AG04449 (cell line): ENCODE data around the gene SIMC1.

Experiments
- CTCF ChIA-PET: fragments of 350-600 bp; formaldehyde crosslinking; extraction: SDS; loops from one replicate; lab custom pipeline; 2021; ENCODE audit warnings: antibody characterized with exemption; lab: Yijun Ruan, JAX
- POLR2A ChIA-PET: fragments of 400-600, 350-600 bp; formaldehyde crosslinking; extraction: SDS; loops from one replicate; lab custom pipeline; 2020; ENCODE audit warnings: antibody characterized with exemption, inconsistent platforms; lab: Yijun Ruan, JAX
- DNase-seq: peaks from one replicate; pipeline ENCODE4 v3.0.0-alpha.2; 2010; ENCODE audit warnings: low read depth, low spot score
- H3K4me3 ChIP-seq: 2 replicates; pipeline ENCODE4 v1.5.1; 2011; ENCODE audit warnings: low read depth, mild to moderate bottlenecking, control low read depth, low read length
- CTCF ChIP-seq: IDR thresholded peaks from one replicate; pipeline ENCODE4 v1.5.1; 2011; ENCODE audit warnings: mild to moderate bottlenecking, moderate library complexity, low read length, control low read depth, inconsistent platforms; ENCODE audit not compliant: insufficient read depth; ENCODE audit errors: missing control alignments

The SIMC1 gene

GRCh38 chr5:176352116-176352878 is 114.1 kb downstream of the SIMC1 start:
- DNase-seq: no peak
- CTCF ChIA-PET: interaction anchor here (1.5 kb wide), 2 partner anchors 9 to 11 kb away, joined by 3 to 4 read pairs; no protein-coding TSS in a partner anchor
- no peak for TF ChIP-seq CTCF
- no peak overlapping the region for H3K4me3 ChIP-seq
- POLR2A ChIA-PET: interaction anchor here (1.0 to 1.1 kb wide), 2 partner anchors 9 to 13 kb away, joined by 3 to 5 read pairs; partner anchors contain the start of genes ARL10 and KIAA1191

GRCh38 chr5:176353533-176353932 is 115.3 kb downstream of the SIMC1 start:
- H3K4me3 ChIP-seq: no peak overlapping the region
- ChIA-PET CTCF (no interaction called here), POLR2A (no interaction called here)
- DNase-seq: no peak
- no peak for TF ChIP-seq CTCF

GRCh38 chr5:176355400-176356178 is 117.4 kb downstream of the SIMC1 start:
- ChIA-PET CTCF (no interaction called here), POLR2A (no interaction called here)
- TF ChIP-seq CTCF: no peak
- H3K4me3 ChIP-seq: no peak overlapping the region
- no peak for DNase-seq

- DNase-seq: no peak
- H3K4me3 ChIP-seq: no peak overlapping the region
- CTCF ChIA-PET: no interaction called here
- POLR2A ChIA-PET: no interaction called here
- TF ChIP-seq CTCF: no peak
Measured at GRCh38 chr5:176356179-176356566, 117.9 kb downstream of the SIMC1 start.

- TF ChIP-seq CTCF: no peak
- peak overlapping the region; percentile 20 for H3K4me3 ChIP-seq
- ChIA-PET POLR2A (no interaction called here), CTCF (interaction anchor here (1.6 kb wide), 1 partner anchor 88 kb away, joined by 3 read pairs; no protein-coding TSS in a partner anchor)
- DNase-seq: no peak
Measured at GRCh38 chr5:176359658-176360057, 121.4 kb downstream of the SIMC1 start.
